HepG2 (cell line): ENCODE measurements around the gene ISG20L2. TPM values are rescaled to one million over a fixed set of nuclear protein-coding genes. Genes with fewer than 3 reads are reported as not detected.
A peak's percentile ranks its signal among the peaks of the same experiment; 100 is the strongest.

Experiments used
- ATM ChIP-seq: fragments of 450-650 bp; IDR thresholded peaks from 2 replicates; pipeline ENCODE4 v1.7.1; 2017; ENCODE audit warnings: mild to moderate bottlenecking, borderline replicate concordance
- CREBL2 ChIP-seq: sonication (generic); formaldehyde crosslinking; IDR thresholded peaks from 2 replicates; pipeline ENCODE4 v1.8.1; 2023; ENCODE audit warnings: missing genetic modification reagents, mild to moderate bottlenecking, borderline replicate concordance
- GLMP ChIP-seq: sonication (generic); formaldehyde crosslinking; IDR thresholded peaks from 2 replicates; pipeline ENCODE4 v1.9.0; 2021; ENCODE audit warnings: missing genetic modification reagents, mild to moderate bottlenecking, borderline replicate concordance
- HMGA1 ChIP-seq: sonication (generic); formaldehyde crosslinking; conservative IDR thresholded peaks from 2 replicates; pipeline ENCODE4 v1.4.0; 2020; ENCODE audit warnings: missing genetic modification reagents
- HOXA3 ChIP-seq: sonication (generic); formaldehyde crosslinking; IDR thresholded peaks from 2 replicates; pipeline ENCODE4 v1.5.0; 2020; ENCODE audit warnings: missing genetic modification reagents
- MED1 ChIP-seq: sonication (generic); formaldehyde crosslinking; IDR thresholded peaks from 2 replicates; pipeline ENCODE4 v1.4.0; 2020; ENCODE audit warnings: missing genetic modification reagents
- MXD4 ChIP-seq: IDR thresholded peaks from 2 replicates; pipeline ENCODE4 v1.6.1; 2016; ENCODE audit warnings: mild to moderate bottlenecking, missing biosample characterization, missing genetic modification reagents
- MXI1 ChIP-seq: IDR thresholded peaks from 3 replicates; pipeline ENCODE4 v1.6.1; 2012; ENCODE audit warnings: low read depth, low read length, inconsistent platforms, borderline replicate concordance
- NFKBIZ ChIP-seq: IDR thresholded peaks from 2 replicates; pipeline ENCODE4 v1.6.1; 2018; ENCODE audit warnings: missing genetic modification reagents, missing compliant biosample characterization
- PAX8 ChIP-seq: sonication (generic); formaldehyde crosslinking; IDR thresholded peaks from 2 replicates; pipeline ENCODE4 v1.8.0; 2022; ENCODE audit warnings: mild to moderate bottlenecking, missing genetic modification reagents, borderline replicate concordance
- RNF2 ChIP-seq: fragments of 450-650 bp; conservative IDR thresholded peaks from 2 replicates; pipeline ENCODE4 v1.6.1; 2016; ENCODE audit warnings: low read depth
- RXRA ChIP-seq: sonication (generic); formaldehyde crosslinking; IDR thresholded peaks from 2 replicates; pipeline ENCODE4 v1.5.1; 2020; ENCODE audit warnings: missing genetic modification reagents
- SALL1 ChIP-seq: sonication (generic); formaldehyde crosslinking; IDR thresholded peaks from 2 replicates; pipeline ENCODE4 v1.8.0; 2022; ENCODE audit warnings: mild to moderate bottlenecking, missing genetic modification reagents
- SNAPC4 ChIP-seq: sonication (generic); formaldehyde crosslinking; IDR thresholded peaks from 2 replicates; pipeline ENCODE4 v1.4.0; 2020; ENCODE audit warnings: mild to moderate bottlenecking, missing genetic modification reagents
- ZBTB43 ChIP-seq: sonication (generic); formaldehyde crosslinking; conservative IDR thresholded peaks from 2 replicates; pipeline ENCODE4 v1.4.0; 2020; ENCODE audit warnings: missing genetic modification reagents
- ZFAT ChIP-seq: sonication (generic); formaldehyde crosslinking; conservative IDR thresholded peaks from 2 replicates; pipeline ENCODE4 v1.8.1; 2023; ENCODE audit warnings: missing genetic modification reagents, inconsistent platforms
- ZNF484 ChIP-seq: sonication (generic); formaldehyde crosslinking; IDR thresholded peaks from 2 replicates; pipeline ENCODE4 v1.5.1; 2020; ENCODE audit warnings: mild to moderate bottlenecking, low read depth, missing genetic modification reagents, borderline replicate concordance
- ZNF556 ChIP-seq: sonication (generic); formaldehyde crosslinking; IDR thresholded peaks from 2 replicates; pipeline ENCODE4 v1.4.0; 2020; ENCODE audit warnings: mild to moderate bottlenecking, missing genetic modification reagents, borderline replicate concordance
- ZNF574 ChIP-seq: sonication (generic); formaldehyde crosslinking; IDR thresholded peaks from 2 replicates; pipeline ENCODE4 v1.4.0; 2020; ENCODE audit warnings: missing genetic modification reagents
- ZSCAN29 ChIP-seq: sonication (generic); formaldehyde crosslinking; conservative IDR thresholded peaks from 2 replicates; pipeline ENCODE4 v1.4.0; 2020; ENCODE audit warnings: mild to moderate bottlenecking, missing genetic modification reagents
- polyA plus RNA-seq, 8 experiments: library from polyadenylated mRNA; depleted of rRNA in 3 of 8; stranded (reverse) in 7 of 8; unstranded in 1 of 8; fragments of >200 nt; fragmentation: Illumina TruSeq in 4 of 8; extraction: Trizol in 4 of 8; gene quantifications; 2 replicates each; pipeline versions ENCODE4 v1.2.1 to v1.2.3, GENCODE V29; 2011 to 2016; ENCODE audit warnings: low read depth in 4 of 8, missing spikeins in 1 of 8, mixed read lengths in 1 of 8; ENCODE audit not compliant: insufficient read depth in 1 of 8
- total RNA-seq, 5 experiments: library from RNA; depleted of rRNA; stranded (reverse); fragments of >200 nt; fragmentation: Illumina TruSeq; extraction: Trizol; gene quantifications; 2 replicates each; pipeline ENCODE4 v1.2.3, GENCODE V29; 2016; ENCODE audit warnings: low read depth in 1 of 5

ISG20L2 gene
- total and polyA plus RNA-seq, 2 of the 13 experiments (the other 11 are each of a cell fraction or from before 2014, with no cell fraction given), result 19.8 to 21.3 TPM

- TF ChIP-seq ZBTB43, result no peak
- no peak for TF ChIP-seq ATM
- no peak for TF ChIP-seq ZNF556 (CRISPR knock-in tag)
- TF ChIP-seq MED1 (CRISPR knock-in tag), result no peak
- TF ChIP-seq SALL1 (CRISPR knock-in tag), result no peak; the same call in 1 of the 2 replicates
- TF ChIP-seq PAX8 (CRISPR knock-in tag), result no peak
- no peak for TF ChIP-seq ZNF484 (CRISPR knock-in tag)
- no peak for TF ChIP-seq NFKBIZ (CRISPR knock-in tag)
- TF ChIP-seq HMGA1 (CRISPR knock-in tag), result no peak
- 0 out of 3 replicates have a peak, but pooled peaks have one; percentile 21 for TF ChIP-seq MXI1
- TF ChIP-seq RNF2, result no peak
- TF ChIP-seq SNAPC4 (CRISPR knock-in tag), result 0 out of 2 replicates have a peak, but pooled peaks have one; percentile 42
- peak; percentile 31; the same call in 1 of the 2 replicates for TF ChIP-seq ZNF574 (CRISPR knock-in tag)
- TF ChIP-seq RXRA (CRISPR knock-in tag), result peak; percentile 16; the same call in 1 of the 2 replicates
- no peak for TF ChIP-seq ZSCAN29 (CRISPR knock-in tag)
- TF ChIP-seq MXD4 (CRISPR knock-in tag), result no peak
- TF ChIP-seq GLMP, result no peak
- TF ChIP-seq HOXA3 (CRISPR knock-in tag), result no peak
- no peak for TF ChIP-seq CREBL2
- no peak for TF ChIP-seq ZFAT (CRISPR knock-in tag)
Measured at GRCh38 chr1:156705918-156706656, 22.5 kb downstream of the ISG20L2 start (continued).
